MG63 (cell line): ENCODE results near the gene CAGE1. TPM values are rescaled to one million over a fixed set of nuclear protein-coding genes. Genes with fewer than 3 reads are reported as not detected.
"Not testable (repeated sequence)": the region's sequence is repeated elsewhere in the genome, so short reads cannot be mapped to it uniquely, and the experiment has no call there.

Source experiments
- DNase-seq: peaks from one replicate; pipeline ENCODE4 v3.0.0-alpha.2; 2020
- H3K27me3 ChIP-seq: fragments of 250-450 bp; sonication (Bioruptor Pico); 2 replicates; pipeline ENCODE4 v1.5.1; 2020; ENCODE audit warnings: mild to moderate bottlenecking, moderate library complexity
- H3K36me3 ChIP-seq: fragments of 250-450 bp; sonication (Bioruptor Pico); 2 replicates; pipeline ENCODE4 v1.5.1; 2020; ENCODE audit warnings: mild to moderate bottlenecking, moderate library complexity
- H3K4me3 ChIP-seq: fragments of 250-450 bp; sonication (Bioruptor Pico); 2 replicates; pipeline ENCODE4 v1.5.1; 2020; ENCODE audit warnings: mild to moderate bottlenecking, moderate library complexity
- H3K9me3 ChIP-seq: fragments of 250-450 bp; sonication (Bioruptor Pico); 2 replicates; pipeline ENCODE4 v1.5.1; 2020; ENCODE audit warnings: mild to moderate bottlenecking, moderate library complexity
- total RNA-seq: library from RNA; depleted of rRNA; stranded (reverse); fragments of >200 nt; shearing (Covaris generic); gene quantifications from 2 replicates; pipeline ENCODE4 v1.2.3, GENCODE V29; 2014; ENCODE audit warnings: low replicate concordance

The CAGE1 gene
- total RNA-seq, 1 experiment from 2014 or later = 0.49 TPM

DNA sequence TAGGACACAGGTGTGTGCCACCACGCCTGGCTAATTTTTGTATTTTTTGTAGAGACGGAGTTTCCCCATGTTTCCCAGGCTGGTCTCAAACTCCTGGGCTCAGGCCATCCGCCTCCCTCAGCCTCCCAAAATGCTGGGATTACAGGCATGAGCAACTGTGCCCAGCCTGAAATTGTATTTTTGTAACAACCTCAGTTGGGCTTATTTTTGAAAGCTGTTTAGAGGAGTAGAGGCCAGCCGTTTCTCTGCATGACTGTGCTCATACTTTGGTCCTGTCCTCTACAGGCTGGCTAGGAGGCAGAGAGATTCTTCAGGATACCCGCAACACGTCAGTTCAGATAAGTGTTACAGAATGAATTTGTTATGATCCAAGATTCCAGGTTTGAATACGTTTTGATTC is 22.1 kb downstream of the CAGE1 start:
- Histone ChIP-seq H3K27me3 (no peaks in the 10 kb centered on the region), H3K4me3 (no peak overlapping the region), H3K36me3 (no peaks in the 10 kb centered on the region), H3K9me3 (no peaks in the 10 kb centered on the region)
- DNase-seq = no peak

DNA sequence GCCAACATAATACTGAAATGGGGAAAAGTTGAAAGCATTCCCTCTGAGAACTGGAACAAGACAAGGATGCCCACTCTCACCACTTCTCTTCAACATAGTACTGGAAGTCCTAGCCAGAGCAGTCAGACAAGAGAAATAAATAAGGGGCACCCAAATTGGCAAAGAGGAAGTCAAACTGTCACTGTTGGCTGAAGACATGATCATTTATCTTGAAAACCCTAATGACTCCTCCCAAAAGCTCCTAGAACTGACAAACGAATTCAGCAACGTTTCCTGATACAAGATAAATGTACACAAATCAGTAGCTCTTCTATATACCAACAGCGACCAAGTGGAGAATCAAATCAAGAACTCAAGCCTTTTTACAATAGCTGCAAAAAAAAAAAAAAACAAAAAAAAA is 37.6 kb downstream of the CAGE1 start:
- H3K9me3 ChIP-seq, DNase-seq, H3K27me3 ChIP-seq, H3K4me3 ChIP-seq, H3K36me3 ChIP-seq: not testable (repeated sequence)

GRCh38 chr6:7350591-7350990 is 39.0 kb downstream of the CAGE1 start:
- H3K27me3 ChIP-seq, DNase-seq, H3K9me3 ChIP-seq: not testable (repeated sequence)

DNA sequence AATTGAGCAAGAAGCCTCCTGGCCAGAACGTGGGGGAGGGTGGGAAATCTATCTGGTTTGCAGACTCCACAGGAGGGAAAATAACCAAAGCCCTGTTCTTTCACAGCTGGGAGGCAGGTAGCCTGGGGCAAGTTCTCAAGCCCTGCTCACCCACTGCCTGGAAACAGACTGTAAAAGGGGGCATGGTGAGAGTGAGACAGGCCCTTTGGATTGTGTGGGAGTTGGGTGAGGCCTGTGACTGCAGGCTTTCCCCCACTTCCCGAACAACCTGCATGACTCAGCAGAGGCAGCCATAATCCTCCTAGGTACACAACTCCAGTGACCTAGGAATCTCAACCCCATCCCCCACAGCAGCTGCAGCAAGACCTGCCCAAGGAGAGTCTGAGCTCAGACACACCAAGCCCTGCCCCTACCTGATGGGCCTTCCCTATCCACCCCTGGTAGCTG is 42.0 kb downstream of the CAGE1 start:
- H3K27me3 ChIP-seq, H3K4me3 ChIP-seq, H3K36me3 ChIP-seq, DNase-seq, H3K9me3 ChIP-seq: not testable (repeated sequence)

More at GRCh38 chr6:7350591-7350990, 39.0 kb downstream of the CAGE1 start:
- not testable (repeated sequence) for H3K4me3 ChIP-seq, H3K36me3 ChIP-seq

DNA sequence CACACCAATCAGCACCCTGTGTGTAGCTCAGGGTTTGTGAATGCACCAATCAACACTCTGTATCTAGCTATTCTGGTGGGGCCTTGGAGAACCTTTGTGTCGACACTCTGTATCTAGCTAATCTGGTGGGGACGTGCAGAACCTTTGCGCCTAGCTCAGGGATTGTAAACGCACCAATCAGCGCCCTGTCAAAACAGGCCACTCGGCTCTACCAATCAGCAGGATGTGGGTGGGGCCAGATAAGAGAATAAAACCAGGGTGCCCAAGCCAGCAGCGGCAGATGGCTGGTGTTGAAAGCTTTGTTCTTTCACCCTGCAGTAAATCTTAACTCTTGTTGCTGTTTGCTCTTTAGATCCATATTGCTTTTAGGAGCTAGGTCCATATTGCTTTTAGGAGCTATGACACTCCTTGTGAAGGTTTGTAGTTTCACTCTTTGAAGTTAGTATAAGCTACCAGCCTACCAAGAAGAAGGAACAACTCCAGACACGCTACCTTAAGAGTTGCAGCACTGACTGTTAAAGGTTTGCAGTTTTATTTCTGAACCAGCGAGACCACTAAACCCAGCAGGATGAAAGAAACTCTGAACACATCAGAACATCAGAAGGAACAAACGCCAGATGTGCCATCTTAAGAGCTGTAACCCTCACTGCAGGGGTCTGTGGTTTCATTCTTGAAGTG is 44.6 kb downstream of the CAGE1 start:
- H3K4me3 ChIP-seq, H3K27me3 ChIP-seq, H3K9me3 ChIP-seq, DNase-seq, H3K36me3 ChIP-seq: not testable (repeated sequence)

GRCh38 chr6:7343546-7344475 is 45.7 kb downstream of the CAGE1 start:
- no peaks in the 10 kb centered on the region for H3K9me3 ChIP-seq
- peak overlapping the region; percentile 24 for H3K4me3 ChIP-seq
- no peaks in the 10 kb centered on the region for H3K27me3 ChIP-seq
- H3K36me3 ChIP-seq = no peaks in the 10 kb centered on the region
- DNase-seq = peak; percentile 39

GRCh38 chr6:7341989-7342742 is 47.4 kb downstream of the CAGE1 start:
- no peak overlapping the region for H3K4me3 ChIP-seq
- no peak for DNase-seq
- H3K9me3 ChIP-seq = no peaks in the 10 kb centered on the region
- no peaks in the 10 kb centered on the region for H3K36me3 ChIP-seq
- no peaks in the 10 kb centered on the region for H3K27me3 ChIP-seq

- Histone ChIP-seq H3K36me3 (no peaks in the 10 kb centered on the region), H3K9me3 (no peaks in the 10 kb centered on the region), H3K27me3 (no peaks in the 10 kb centered on the region), H3K4me3 (no peak overlapping the region)
- no peak for DNase-seq
Observed at GRCh38 chr6:7341271-7341670, 48.3 kb downstream of the CAGE1 start.

DNA sequence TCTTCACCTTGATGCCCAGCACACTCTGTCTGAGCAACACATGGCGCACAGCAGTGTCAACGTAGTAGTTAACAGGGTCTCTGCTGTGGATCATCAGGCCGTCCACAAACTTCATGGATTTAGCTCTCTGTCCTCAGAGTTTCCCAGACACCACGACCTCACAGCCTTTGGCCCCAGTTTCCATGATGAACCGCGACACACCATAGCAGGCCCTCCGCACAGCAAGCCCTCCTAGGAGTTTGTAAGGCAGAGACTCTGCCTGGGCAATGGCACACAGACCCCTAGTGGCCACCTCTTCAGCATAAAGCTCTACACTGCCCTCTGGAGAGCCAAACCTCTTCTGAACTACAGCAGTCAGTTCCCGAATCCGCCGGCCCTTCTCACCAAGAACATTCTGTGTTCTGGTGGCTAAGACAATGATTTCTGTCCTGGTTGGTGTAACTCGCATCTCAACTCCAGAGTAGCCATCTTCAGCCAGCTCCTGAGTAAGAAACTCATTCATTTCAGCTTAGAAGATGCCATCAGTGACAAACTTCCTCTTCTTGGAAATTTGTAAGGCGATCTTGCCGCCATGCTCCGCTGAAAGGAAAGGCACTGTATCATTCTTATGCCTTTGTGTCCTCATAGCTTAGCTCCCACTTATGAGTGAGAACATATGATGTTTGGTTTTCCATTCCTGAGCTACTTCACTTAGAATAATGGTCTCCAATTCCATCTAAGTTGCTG is 50.4 kb downstream of the CAGE1 start:
- H3K9me3 ChIP-seq, H3K4me3 ChIP-seq, DNase-seq, H3K27me3 ChIP-seq, H3K36me3 ChIP-seq: not testable (repeated sequence)

- H3K27me3 ChIP-seq = no peaks in the 10 kb centered on the region
- no peaks in the 10 kb centered on the region for H3K36me3 ChIP-seq
- DNase-seq = no peak
- no peak overlapping the region for H3K4me3 ChIP-seq
- H3K9me3 ChIP-seq = no peaks in the 10 kb centered on the region
Observed at GRCh38 chr6:7338031-7338430, 51.5 kb downstream of the CAGE1 start.

DNA sequence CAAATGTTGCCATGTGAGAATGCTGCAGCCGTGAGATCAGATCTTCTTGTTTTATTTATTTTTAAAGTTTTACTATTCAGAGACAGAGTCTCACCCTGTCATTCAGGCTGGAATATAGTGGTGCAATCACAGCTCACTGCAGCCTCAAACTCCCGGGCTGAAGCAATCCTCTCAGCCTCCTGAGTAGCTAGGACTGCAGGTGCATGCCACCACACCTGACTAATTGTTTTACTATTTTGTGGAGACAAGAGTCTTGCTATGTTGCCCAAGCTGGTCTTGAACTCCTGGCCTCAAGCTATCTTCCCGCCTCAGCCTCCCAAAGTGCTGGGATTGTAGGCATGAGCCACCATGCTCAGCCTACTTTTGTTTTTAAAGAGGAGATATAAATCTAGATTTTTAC is 54.0 kb downstream of the CAGE1 start:
- Histone ChIP-seq H3K4me3 (no peak overlapping the region), H3K36me3 (no peaks in the 10 kb centered on the region), H3K9me3 (no peaks in the 10 kb centered on the region)

GRCh38 chr6:7334685-7335084 is 54.9 kb downstream of the CAGE1 start:
- Histone ChIP-seq H3K27me3 (no peaks in the 10 kb centered on the region), H3K36me3 (no peaks in the 10 kb centered on the region), H3K4me3 (no peak overlapping the region), H3K9me3 (no peaks in the 10 kb centered on the region)
- DNase-seq = no peak

More for the DNA sequence above, 54.0 kb downstream of the CAGE1 start:
- no peaks in the 10 kb centered on the region for H3K27me3 ChIP-seq
- no peak for DNase-seq

- Histone ChIP-seq H3K36me3 (no peaks in the 10 kb centered on the region), H3K4me3 (no peak overlapping the region), H3K9me3 (no peaks in the 10 kb centered on the region), H3K27me3 (no peaks in the 10 kb centered on the region)
- no peak for DNase-seq
Observed at GRCh38 chr6:7332090-7332745, 57.3 kb downstream of the CAGE1 start.

GRCh38 chr6:7331452-7331851 is 58.1 kb downstream of the CAGE1 start:
- Histone ChIP-seq H3K36me3 (no peaks in the 10 kb centered on the region), H3K9me3 (no peaks in the 10 kb centered on the region), H3K4me3 (no peak overlapping the region), H3K27me3 (no peaks in the 10 kb centered on the region)
- no peak for DNase-seq

- peaks cover 4% of the 10 kb centered on the region for H3K27me3 ChIP-seq
- DNase-seq = no peak
- no peak overlapping the region for H3K4me3 ChIP-seq
- H3K36me3 ChIP-seq = no peaks in the 10 kb centered on the region
- no peaks in the 10 kb centered on the region for H3K9me3 ChIP-seq
Observed at GRCh38 chr6:7328243-7328642, 61.3 kb downstream of the CAGE1 start.

DNA sequence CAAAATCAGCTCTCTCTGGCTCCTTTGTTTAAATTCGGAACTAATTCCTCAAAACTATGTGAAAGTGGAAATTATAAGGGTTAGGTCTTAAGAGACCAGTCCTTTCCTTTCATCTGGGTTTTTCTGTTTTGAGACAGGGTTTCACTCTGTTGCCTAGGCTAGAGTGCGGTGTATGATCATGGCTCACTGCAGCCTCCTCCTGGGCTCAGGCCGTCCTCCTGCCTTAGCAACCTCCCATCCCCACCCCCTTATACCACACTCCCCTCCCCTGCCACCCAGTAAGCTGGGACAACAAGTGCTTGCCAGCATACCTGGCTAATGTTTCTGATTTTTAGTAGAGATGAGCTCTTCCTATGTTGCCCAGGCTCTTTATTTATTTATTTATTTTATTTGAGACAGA is 63.8 kb downstream of the CAGE1 start:
- no peaks in the 10 kb centered on the region for H3K9me3 ChIP-seq
- DNase-seq = no peak
- peaks cover 4% of the 10 kb centered on the region for H3K27me3 ChIP-seq
- H3K4me3 ChIP-seq = no peak overlapping the region
- H3K36me3 ChIP-seq = no peaks in the 10 kb centered on the region
